Measurements from ENCODE around the gene EXOC3. TPM values are rescaled to one million over a fixed set of nuclear protein-coding genes. Genes with fewer than 3 reads are reported as not detected.

EXOC3 gene
- total RNA-seq, 1 experiment from 2014 or later = 52.4 TPM

DNA sequence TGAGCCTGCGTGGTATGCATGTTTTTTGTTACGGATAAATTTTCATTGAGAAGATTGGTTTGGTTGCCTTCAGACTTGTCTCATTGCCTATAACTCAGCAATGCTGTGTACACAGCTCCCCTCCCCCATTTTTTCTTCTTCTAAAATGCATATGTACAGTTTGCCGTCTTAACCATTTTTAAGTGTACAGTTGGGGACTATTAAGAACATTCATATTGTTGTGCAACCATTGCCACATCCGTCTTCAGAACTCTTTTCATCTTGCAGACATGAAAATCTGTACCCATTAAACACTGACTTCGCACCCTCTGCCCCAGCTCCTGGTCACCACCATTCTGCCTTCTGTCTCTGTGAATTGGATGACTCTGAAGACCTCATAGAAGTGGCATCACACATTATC is 6.2 kb downstream of the EXOC3 start:
- POLR2A ChIA-PET = no interaction called here
- no peak overlapping the region for H2AFZ ChIP-seq (ENCODE audit: low read depth, low read length, poor library complexity, severe bottlenecking)
- H3K9ac ChIP-seq (ENCODE audit: low read length) = no peak overlapping the region
- DNase-seq (ENCODE audit: low read depth, low spot score) (no peak), ATAC-seq (no peak)
- no peak overlapping the region for H3K4me2 ChIP-seq (ENCODE audit: low read length)
- H3K4me1 ChIP-seq (ENCODE audit: control insufficient read depth in 1 of 2, insufficient read depth in 2 of 2, low read length in 2 of 2) = peaks cover 3 to 13% of the 10 kb centered on the region in 2 experiments
- H3K4me3 ChIP-seq (replicated peaks in 1 of 2; ENCODE audit: low read depth in 1 of 2, low read length in 2 of 2) = no peak overlapping the region
- intact Hi-C loops (cut with micrococcal nuclease) = loop anchor here (10.0 kb wide), 2 partner anchors 456 to 716 kb away; no protein-coding TSS in a partner anchor
- H3K27ac ChIP-seq (ENCODE audit: low read depth, low read length) = no peak overlapping the region
- peaks cover 0 to 10% of the 10 kb centered on the region in 2 experiments; a peak in 1 of 4 replicates for H3K9me3 ChIP-seq (ENCODE audit: control insufficient read depth in 1 of 2, insufficient read depth in 1 of 2, low read depth in 1 of 2, low read length in 2 of 2)
- no peaks in the 10 kb centered on the region for H3K27me3 ChIP-seq (ENCODE audit: insufficient read depth, low read length)
- H3K9me2 ChIP-seq (ENCODE audit: insufficient read depth) = no peaks in the 10 kb centered on the region
- peaks cover 68% of the 10 kb centered on the region for H3K79me2 ChIP-seq (ENCODE audit: insufficient read depth, low read length)
- BruUV-seq (replicated peaks) = no TSS peak
- TF ChIP-seq TCF7L2 (IDR thresholded peaks at IDR 0.05; ENCODE audit: borderline replicate concordance, extremely low read depth, insufficient read depth, insufficient read length) = no peak
- TF ChIP-seq CBX3 (IDR thresholded peaks at IDR 0.05; ENCODE audit: low read depth) = no peak
- TF ChIP-seq SP1 (IDR thresholded peaks at IDR 0.05; ENCODE audit: low read depth) = no peak
- TF ChIP-seq MAX (IDR thresholded peaks at IDR 0.05) = no peak
- TF ChIP-seq POLR2AphosphoS5 (IDR thresholded peaks at IDR 0.05; ENCODE audit: low read depth, low read length) = no peak
- no peak for TF ChIP-seq YY1 (IDR thresholded peaks at IDR 0.05; ENCODE audit: extremely low read depth, insufficient replicate concordance, low read depth, low read length)
- no peak for TF ChIP-seq SIN3A (IDR thresholded peaks at IDR 0.05; ENCODE audit: low read depth)
- TF ChIP-seq, protein P1, sequence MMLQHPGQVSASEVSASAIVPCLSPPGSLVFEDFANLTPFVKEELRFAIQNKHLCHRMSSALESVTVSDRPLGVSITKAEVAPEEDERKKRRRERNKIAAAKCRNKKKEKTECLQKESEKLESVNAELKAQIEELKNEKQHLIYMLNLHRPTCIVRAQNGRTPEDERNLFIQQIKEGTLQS (IDR thresholded peaks at IDR 0.05) = no peak
- H4K20me1 ChIP-seq (ENCODE audit: insufficient read depth) = 0 out of 2 replicates have a peak, but pooled peaks cover 2% of the 10 kb centered on the region
- peaks cover 28 to 58% of the 10 kb centered on the region in 2 experiments for H3K36me3 ChIP-seq (ENCODE audit: control insufficient read depth in 1 of 2, insufficient read depth in 2 of 2, low read length in 2 of 2)
- CTCF ChIA-PET = no interaction called here
- RAD21 ChIA-PET (ENCODE audit: low non-redundant PET in 1 of 2, low total read pairs in 2 of 2, uncharacterized antibody in 2 of 2, unreplicated experiment in 2 of 2) = no interaction called here
